ENCODE data around the gene DLG2.
"Not testable (repeated sequence)": the region's sequence is repeated elsewhere in the genome, so short reads cannot be mapped to it uniquely, and the experiment has no call there.

The DLG2 gene

GRCh38 chr11:84308491-84308890, 1318.7 kb downstream of the DLG2 start:
- DNase-seq = not testable (repeated sequence)

- DNase-seq = no peak
Observed at GRCh38 chr11:84300092-84300491, 1327.1 kb downstream of the DLG2 start.

- DNase-seq = no peak
Observed at GRCh38 chr11:84297570-84297969, 1329.6 kb downstream of the DLG2 start.

- DNase-seq = no peak
Observed at GRCh38 chr11:84295815-84296214, 1331.3 kb downstream of the DLG2 start.

- no peak for DNase-seq
Observed at GRCh38 chr11:84292955-84293354, 1334.2 kb downstream of the DLG2 start.

- DNase-seq = no peak
Observed at GRCh38 chr11:84292006-84292405, 1335.1 kb downstream of the DLG2 start.

- DNase-seq = peak; percentile 12
Observed at GRCh38 chr11:84290647-84291046, 1336.5 kb downstream of the DLG2 start.

- DNase-seq = peak; percentile 79
Observed at GRCh38 chr11:84289381-84289906, 1337.7 kb downstream of the DLG2 start.

- DNase-seq = no peak
Observed at GRCh38 chr11:84273541-84273940, 1353.6 kb downstream of the DLG2 start.

GRCh38 chr11:84270466-84270865, 1356.7 kb downstream of the DLG2 start:
- no peak for DNase-seq

GRCh38 chr11:84264066-84264465, 1363.1 kb downstream of the DLG2 start:
- DNase-seq = no peak

- no peak for DNase-seq
Observed at GRCh38 chr11:84261707-84262106, 1365.4 kb downstream of the DLG2 start.

GRCh38 chr11:84260862-84261261, 1366.3 kb downstream of the DLG2 start:
- no peak for DNase-seq

- DNase-seq = no peak
Observed at GRCh38 chr11:84256618-84257017, 1370.5 kb downstream of the DLG2 start.

- no peak for DNase-seq
Observed at GRCh38 chr11:84255483-84255882, 1371.7 kb downstream of the DLG2 start.

- DNase-seq = no peak
Observed at GRCh38 chr11:84250834-84251613, 1376.1 kb downstream of the DLG2 start.

GRCh38 chr11:84249344-84250135, 1377.6 kb downstream of the DLG2 start:
- peak; percentile 27 for DNase-seq

- no peak for DNase-seq
Observed at GRCh38 chr11:84247926-84248325, 1379.2 kb downstream of the DLG2 start.

- DNase-seq = no peak
Observed at GRCh38 chr11:84247129-84247528, 1380.0 kb downstream of the DLG2 start.

GRCh38 chr11:84243629-84244263, 1383.4 kb downstream of the DLG2 start:
- DNase-seq = no peak

GRCh38 chr11:84241343-84242131, 1385.6 kb downstream of the DLG2 start:
- DNase-seq = no peak

- no peak for DNase-seq
Observed at GRCh38 chr11:84240847-84241246, 1386.3 kb downstream of the DLG2 start.

GRCh38 chr11:84236436-84236835, 1390.7 kb downstream of the DLG2 start:
- no peak for DNase-seq

Measured in kidney glomerular epithelial cell (primary cell).